Measurements from ENCODE around the gene TNFRSF14. TPM values are rescaled to one million over a fixed set of nuclear protein-coding genes. Genes with fewer than 3 reads are reported as not detected.

Gene TNFRSF14
- total and polyA plus RNA-seq, 9 of the 15 experiments (the other 6 are each of a cell fraction or from before 2014, with no cell fraction given), result 0.11 to 2.3 (median 0.68) TPM; not detected in 2

- TF ChIP-seq REST (IDR thresholded peaks at IDR 0.05; ENCODE audit: borderline replicate concordance) (no peak), REST (CRISPR knock-in tag; IDR thresholded peaks at IDR 0.05; ENCODE audit: low read depth) (no peak), RBFOX2 (IDR thresholded peaks at IDR 0.05; ENCODE audit: low read depth, low read length) (no peak), KLF6 (CRISPR knock-in tag; IDR thresholded peaks at IDR 0.05; ENCODE audit: borderline replicate concordance) (no peak), ZEB2 (IDR thresholded peaks at IDR 0.05) (no peak), TBP (optimal IDR thresholded peaks at IDR 0.05; ENCODE audit: low read depth, low read length) (no peak)
Observed at GRCh38 chr1:2592672-2593071, 36.5 kb downstream of the TNFRSF14 start (continued).
